Measurements from ENCODE around the gene AQP6. TPM values are rescaled to one million over a fixed set of nuclear protein-coding genes. Genes with fewer than 3 reads are reported as not detected.

The AQP6 gene
- total RNA-seq, 1 experiment from 2014 or later, result 0.09 TPM

DNA sequence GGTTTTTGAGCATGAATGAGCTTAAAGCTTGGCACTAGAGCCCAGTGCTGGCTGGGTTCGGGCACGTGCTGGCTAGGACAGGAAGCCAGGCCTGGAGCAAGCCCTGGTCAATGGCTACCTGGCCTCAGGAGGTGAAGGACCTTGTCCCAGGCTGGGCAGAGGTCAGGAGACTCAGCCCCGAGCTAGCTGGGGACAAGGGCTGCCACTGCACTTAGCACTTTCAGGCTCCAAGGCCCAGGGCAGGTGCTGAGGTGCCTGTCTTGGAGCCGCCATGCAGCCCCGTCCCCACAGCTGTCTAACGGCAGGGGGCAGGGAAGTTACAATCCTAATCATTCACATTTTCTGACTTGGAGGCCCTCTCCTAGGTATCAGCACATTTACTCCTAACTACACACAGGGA lies 4.3 kb upstream of the AQP6 start:
- Mint-ChIP-seq H3K9me3 (no peaks in the 10 kb centered on the region), H3K27me3 (ENCODE audit: low read depth) (peaks cover 23% of the 10 kb centered on the region), H3K4me3 (0 out of 2 replicates have a peak overlapping the region, but pooled peaks have one; percentile 18), H3K4me1 (peaks cover 8% of the 10 kb centered on the region), H3K36me3 (no peaks in the 10 kb centered on the region), H3K27ac (no peak overlapping the region)
- ChIA-PET POLR2A (interaction anchor here (1.5 to 2.7 kb wide), 2 partner anchors 88 to 102 kb away, joined by 4 to 7 read pairs; no protein-coding TSS in a partner anchor), CTCF (interaction anchor here (0.6 to 10.9 kb wide), 25 partner anchors 10 to 1422 kb away, joined by 3 to 219 read pairs (median 11); partner anchors contain the start of genes AQP2, COX14, FAIM2 and GALNT6)
- TF ChIP-seq ZNF219 (CRISPR knock-in tag; IDR thresholded peaks at IDR 0.05; ENCODE audit: borderline replicate concordance) (no peak), IRF2 (CRISPR knock-in tag; IDR thresholded peaks at IDR 0.05; ENCODE audit: borderline replicate concordance, low read depth) (no peak), SMAD3 (CRISPR knock-in tag; IDR thresholded peaks at IDR 0.05; ENCODE audit: borderline replicate concordance) (no peak)
- TF ChIP-seq, protein P1, sequence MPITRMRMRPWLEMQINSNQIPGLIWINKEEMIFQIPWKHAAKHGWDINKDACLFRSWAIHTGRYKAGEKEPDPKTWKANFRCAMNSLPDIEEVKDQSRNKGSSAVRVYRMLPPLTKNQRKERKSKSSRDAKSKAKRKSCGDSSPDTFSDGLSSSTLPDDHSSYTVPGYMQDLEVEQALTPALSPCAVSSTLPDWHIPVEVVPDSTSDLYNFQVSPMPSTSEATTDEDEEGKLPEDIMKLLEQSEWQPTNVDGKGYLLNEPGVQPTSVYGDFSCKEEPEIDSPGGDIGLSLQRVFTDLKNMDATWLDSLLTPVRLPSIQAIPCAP (CRISPR knock-in tag; IDR thresholded peaks at IDR 0.05), result no peak
- ATAC-seq, result no peak
- DNase-seq (ENCODE audit: low spot score), result no peak

DNA sequence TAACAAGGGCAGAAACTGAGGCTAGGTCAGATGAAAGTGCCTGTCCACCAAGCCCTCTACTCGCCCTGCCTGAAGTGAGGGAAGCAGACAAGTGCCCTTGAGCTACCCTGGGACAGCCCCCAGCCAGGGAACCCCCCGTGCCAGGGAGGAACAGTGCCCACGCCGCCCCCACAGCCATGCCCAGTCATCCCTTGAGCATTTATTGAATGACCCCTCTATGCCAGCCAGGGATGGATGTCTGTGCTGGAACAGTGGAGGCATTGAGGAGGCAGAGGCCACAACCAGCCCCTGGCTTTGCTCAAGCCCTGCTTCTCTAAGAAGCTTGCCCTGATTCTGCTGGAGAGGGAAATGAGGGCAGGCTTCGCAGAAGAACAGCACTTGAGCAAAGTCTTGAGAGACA lies 3.7 kb upstream of the AQP6 start:
- Mint-ChIP-seq H3K36me3 (no peaks in the 10 kb centered on the region), H3K27ac (no peak overlapping the region), H3K27me3 (ENCODE audit: low read depth) (peaks cover 21% of the 10 kb centered on the region), H3K4me3 (no peak overlapping the region), H3K4me1 (peaks cover 8% of the 10 kb centered on the region), H3K9me3 (no peaks in the 10 kb centered on the region)
- DNase-seq (ENCODE audit: low spot score) (no peak), ATAC-seq (no peak)
- TF ChIP-seq, protein P2, sequence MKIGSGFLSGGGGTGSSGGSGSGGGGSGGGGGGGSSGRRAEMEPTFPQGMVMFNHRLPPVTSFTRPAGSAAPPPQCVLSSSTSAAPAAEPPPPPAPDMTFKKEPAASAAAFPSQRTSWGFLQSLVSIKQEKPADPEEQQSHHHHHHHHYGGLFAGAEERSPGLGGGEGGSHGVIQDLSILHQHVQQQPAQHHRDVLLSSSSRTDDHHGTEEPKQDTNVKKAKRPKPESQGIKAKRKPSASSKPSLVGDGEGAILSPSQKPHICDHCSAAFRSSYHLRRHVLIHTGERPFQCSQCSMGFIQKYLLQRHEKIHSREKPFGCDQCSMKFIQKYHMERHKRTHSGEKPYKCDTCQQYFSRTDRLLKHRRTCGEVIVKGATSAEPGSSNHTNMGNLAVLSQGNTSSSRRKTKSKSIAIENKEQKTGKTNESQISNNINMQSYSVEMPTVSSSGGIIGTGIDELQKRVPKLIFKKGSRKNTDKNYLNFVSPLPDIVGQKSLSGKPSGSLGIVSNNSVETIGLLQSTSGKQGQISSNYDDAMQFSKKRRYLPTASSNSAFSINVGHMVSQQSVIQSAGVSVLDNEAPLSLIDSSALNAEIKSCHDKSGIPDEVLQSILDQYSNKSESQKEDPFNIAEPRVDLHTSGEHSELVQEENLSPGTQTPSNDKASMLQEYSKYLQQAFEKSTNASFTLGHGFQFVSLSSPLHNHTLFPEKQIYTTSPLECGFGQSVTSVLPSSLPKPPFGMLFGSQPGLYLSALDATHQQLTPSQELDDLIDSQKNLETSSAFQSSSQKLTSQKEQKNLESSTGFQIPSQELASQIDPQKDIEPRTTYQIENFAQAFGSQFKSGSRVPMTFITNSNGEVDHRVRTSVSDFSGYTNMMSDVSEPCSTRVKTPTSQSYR (CRISPR knock-in tag; IDR thresholded peaks at IDR 0.05), result no peak
- no peak for TF ChIP-seq ZNF138 (CRISPR knock-in tag; conservative IDR thresholded peaks at IDR 0.05)
- ChIA-PET POLR2A (no interaction called here), CTCF (interaction anchor here (0.6 to 10.9 kb wide), 12 partner anchors 9 to 213 kb away, joined by 3 to 219 read pairs (median 56); partner anchors contain the start of genes AQP2, COX14 and RACGAP1)

DNA sequence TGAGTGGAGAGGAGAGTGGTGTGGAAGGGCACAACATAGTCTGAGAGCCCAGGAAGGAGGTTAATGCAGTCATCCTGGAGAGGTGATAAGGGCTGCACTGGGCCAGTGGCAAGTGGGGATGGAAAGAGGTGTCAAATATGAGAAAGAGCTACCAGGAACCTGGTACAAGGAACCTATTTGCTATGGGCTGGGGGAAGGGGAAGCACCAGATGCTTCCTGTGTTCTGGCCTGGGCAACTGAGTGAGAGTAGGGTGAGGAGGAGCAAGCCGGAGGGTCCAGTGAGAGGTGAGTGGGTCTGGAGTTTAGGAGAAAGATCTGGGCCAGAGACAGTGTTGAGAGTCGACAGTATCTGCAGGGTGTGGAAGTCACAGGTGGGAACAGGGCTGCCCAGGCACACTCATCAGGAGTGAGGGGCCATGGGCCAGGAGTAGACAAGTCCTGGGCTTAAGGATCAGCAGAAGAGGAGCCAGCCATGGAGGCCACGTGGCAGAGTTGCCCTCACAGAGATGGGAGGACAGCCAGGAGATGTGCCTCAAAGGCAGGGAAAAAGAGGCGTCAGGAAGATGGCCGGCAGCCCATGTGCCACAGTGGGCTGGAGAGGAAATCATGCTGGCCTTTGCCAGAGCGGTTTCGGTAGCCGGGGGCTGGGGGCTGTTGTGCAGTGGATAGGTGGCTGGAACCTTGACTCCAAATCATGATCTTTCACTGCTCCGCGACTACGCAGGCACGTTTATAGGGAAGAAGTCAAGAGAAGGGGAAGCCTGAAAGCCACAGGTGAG lies 2.9 kb upstream of the AQP6 start:
- Mint-ChIP-seq H3K4me1 (peaks cover 9% of the 10 kb centered on the region), H3K4me3 (no peak overlapping the region), H3K36me3 (no peaks in the 10 kb centered on the region), H3K27me3 (ENCODE audit: low read depth) (peaks cover 17% of the 10 kb centered on the region), H3K9me3 (no peaks in the 10 kb centered on the region), H3K27ac (no peak overlapping the region)
- no peak for ATAC-seq
- ChIA-PET POLR2A (no interaction called here), CTCF (interaction anchor here (0.6 to 10.9 kb wide), 8 partner anchors 8 to 212 kb away, joined by 3 to 219 read pairs (median 92); partner anchors contain the start of gene AQP2)
- DNase-seq (ENCODE audit: low spot score), result no peak
- TF ChIP-seq, protein P3, sequence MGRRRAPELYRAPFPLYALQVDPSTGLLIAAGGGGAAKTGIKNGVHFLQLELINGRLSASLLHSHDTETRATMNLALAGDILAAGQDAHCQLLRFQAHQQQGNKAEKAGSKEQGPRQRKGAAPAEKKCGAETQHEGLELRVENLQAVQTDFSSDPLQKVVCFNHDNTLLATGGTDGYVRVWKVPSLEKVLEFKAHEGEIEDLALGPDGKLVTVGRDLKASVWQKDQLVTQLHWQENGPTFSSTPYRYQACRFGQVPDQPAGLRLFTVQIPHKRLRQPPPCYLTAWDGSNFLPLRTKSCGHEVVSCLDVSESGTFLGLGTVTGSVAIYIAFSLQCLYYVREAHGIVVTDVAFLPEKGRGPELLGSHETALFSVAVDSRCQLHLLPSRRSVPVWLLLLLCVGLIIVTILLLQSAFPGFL (CRISPR knock-in tag; IDR thresholded peaks at IDR 0.05; ENCODE audit: borderline replicate concordance), result no peak
- TF ChIP-seq, protein P4, sequence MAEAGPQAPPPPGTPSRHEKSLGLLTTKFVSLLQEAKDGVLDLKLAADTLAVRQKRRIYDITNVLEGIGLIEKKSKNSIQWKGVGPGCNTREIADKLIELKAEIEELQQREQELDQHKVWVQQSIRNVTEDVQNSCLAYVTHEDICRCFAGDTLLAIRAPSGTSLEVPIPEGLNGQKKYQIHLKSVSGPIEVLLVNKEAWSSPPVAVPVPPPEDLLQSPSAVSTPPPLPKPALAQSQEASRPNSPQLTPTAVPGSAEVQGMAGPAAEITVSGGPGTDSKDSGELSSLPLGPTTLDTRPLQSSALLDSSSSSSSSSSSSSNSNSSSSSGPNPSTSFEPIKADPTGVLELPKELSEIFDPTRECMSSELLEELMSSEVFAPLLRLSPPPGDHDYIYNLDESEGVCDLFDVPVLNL (CRISPR knock-in tag; IDR thresholded peaks at IDR 0.05; ENCODE audit: borderline replicate concordance, low read depth), result no peak
- TF ChIP-seq ETV6 (CRISPR knock-in tag; IDR thresholded peaks at IDR 0.05), result no peak
- TF ChIP-seq, protein P5, sequence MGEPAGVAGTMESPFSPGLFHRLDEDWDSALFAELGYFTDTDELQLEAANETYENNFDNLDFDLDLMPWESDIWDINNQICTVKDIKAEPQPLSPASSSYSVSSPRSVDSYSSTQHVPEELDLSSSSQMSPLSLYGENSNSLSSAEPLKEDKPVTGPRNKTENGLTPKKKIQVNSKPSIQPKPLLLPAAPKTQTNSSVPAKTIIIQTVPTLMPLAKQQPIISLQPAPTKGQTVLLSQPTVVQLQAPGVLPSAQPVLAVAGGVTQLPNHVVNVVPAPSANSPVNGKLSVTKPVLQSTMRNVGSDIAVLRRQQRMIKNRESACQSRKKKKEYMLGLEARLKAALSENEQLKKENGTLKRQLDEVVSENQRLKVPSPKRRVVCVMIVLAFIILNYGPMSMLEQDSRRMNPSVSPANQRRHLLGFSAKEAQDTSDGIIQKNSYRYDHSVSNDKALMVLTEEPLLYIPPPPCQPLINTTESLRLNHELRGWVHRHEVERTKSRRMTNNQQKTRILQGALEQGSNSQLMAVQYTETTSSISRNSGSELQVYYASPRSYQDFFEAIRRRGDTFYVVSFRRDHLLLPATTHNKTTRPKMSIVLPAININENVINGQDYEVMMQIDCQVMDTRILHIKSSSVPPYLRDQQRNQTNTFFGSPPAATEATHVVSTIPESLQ (CRISPR knock-in tag; IDR thresholded peaks at IDR 0.05), result no peak
- TF ChIP-seq EMX1 (CRISPR knock-in tag; IDR thresholded peaks at IDR 0.05), result no peak
- no peak for TF ChIP-seq NR1H2 (CRISPR knock-in tag; IDR thresholded peaks at IDR 0.05)
- TF ChIP-seq, protein P6, sequence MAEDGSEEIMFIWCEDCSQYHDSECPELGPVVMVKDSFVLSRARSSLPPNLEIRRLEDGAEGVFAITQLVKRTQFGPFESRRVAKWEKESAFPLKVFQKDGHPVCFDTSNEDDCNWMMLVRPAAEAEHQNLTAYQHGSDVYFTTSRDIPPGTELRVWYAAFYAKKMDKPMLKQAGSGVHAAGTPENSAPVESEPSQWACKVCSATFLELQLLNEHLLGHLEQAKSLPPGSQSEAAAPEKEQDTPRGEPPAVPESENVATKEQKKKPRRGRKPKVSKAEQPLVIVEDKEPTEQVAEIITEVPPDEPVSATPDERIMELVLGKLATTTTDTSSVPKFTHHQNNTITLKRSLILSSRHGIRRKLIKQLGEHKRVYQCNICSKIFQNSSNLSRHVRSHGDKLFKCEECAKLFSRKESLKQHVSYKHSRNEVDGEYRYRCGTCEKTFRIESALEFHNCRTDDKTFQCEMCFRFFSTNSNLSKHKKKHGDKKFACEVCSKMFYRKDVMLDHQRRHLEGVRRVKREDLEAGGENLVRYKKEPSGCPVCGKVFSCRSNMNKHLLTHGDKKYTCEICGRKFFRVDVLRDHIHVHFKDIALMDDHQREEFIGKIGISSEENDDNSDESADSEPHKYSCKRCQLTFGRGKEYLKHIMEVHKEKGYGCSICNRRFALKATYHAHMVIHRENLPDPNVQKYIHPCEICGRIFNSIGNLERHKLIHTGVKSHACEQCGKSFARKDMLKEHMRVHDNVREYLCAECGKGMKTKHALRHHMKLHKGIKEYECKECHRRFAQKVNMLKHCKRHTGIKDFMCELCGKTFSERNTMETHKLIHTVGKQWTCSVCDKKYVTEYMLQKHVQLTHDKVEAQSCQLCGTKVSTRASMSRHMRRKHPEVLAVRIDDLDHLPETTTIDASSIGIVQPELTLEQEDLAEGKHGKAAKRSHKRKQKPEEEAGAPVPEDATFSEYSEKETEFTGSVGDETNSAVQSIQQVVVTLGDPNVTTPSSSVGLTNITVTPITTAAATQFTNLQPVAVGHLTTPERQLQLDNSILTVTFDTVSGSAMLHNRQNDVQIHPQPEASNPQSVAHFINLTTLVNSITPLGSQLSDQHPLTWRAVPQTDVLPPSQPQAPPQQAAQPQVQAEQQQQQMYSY (CRISPR knock-in tag; IDR thresholded peaks at IDR 0.05), result no peak
- TF ChIP-seq, protein P7, sequence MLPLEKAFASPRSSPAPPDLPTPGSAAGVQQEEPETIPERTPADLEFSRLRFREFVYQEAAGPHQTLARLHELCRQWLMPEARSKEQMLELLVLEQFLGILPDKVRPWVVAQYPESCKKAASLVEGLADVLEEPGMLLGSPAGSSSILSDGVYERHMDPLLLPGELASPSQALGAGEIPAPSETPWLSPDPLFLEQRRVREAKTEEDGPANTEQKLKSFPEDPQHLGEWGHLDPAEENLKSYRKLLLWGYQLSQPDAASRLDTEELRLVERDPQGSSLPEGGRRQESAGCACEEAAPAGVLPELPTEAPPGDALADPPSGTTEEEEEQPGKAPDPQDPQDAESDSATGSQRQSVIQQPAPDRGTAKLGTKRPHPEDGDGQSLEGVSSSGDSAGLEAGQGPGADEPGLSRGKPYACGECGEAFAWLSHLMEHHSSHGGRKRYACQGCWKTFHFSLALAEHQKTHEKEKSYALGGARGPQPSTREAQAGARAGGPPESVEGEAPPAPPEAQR (CRISPR knock-in tag; IDR thresholded peaks at IDR 0.05), result no peak
- no peak for TF ChIP-seq ZNF219 (CRISPR knock-in tag; IDR thresholded peaks at IDR 0.05; ENCODE audit: borderline replicate concordance)

All from WTC11 (cell line).